Astrocyte (in vitro differentiated cells and primary cell): ENCODE results near the gene GNA14. TPM values are rescaled to one million over a fixed set of nuclear protein-coding genes. Genes with fewer than 3 reads are reported as not detected.
"Not testable (repeated sequence)": the region's sequence is repeated elsewhere in the genome, so short reads cannot be mapped to it uniquely, and the experiment has no call there.

ENCODE experiments used
- DNase-seq: peaks from one replicate; pipeline ENCODE4 v3.0.0-alpha.2; 2010; ENCODE audit warnings: low read depth
- FAIRE-seq: peaks from 2 replicates; lab custom pipeline; 2011; peaks lifted over from hg19 to GRCh38; lab: Jason Lieb, UNC
- H2AFZ ChIP-seq: 2 replicates; pipeline ENCODE4 v1.6.0; 2012; ENCODE audit warnings: low read depth, low read length, inconsistent platforms
- H3K27ac ChIP-seq: 2 replicates; pipeline ENCODE4 v1.5.1; 2011; ENCODE audit warnings: low read depth, low read length, inconsistent platforms
- H3K27me3 ChIP-seq: 2 replicates; pipeline ENCODE4 v1.6.0; 2011; ENCODE audit warnings: low read length, inconsistent platforms; ENCODE audit not compliant: insufficient read depth
- H3K36me3 ChIP-seq: 2 replicates; pipeline ENCODE4 v1.5.1; 2011; ENCODE audit warnings: low read length, inconsistent platforms; ENCODE audit not compliant: insufficient read depth
- H3K4me1 ChIP-seq: 2 replicates; pipeline ENCODE4 v1.5.1; 2011; ENCODE audit warnings: low read length, inconsistent platforms; ENCODE audit not compliant: insufficient read depth
- H3K4me2 ChIP-seq: 2 replicates; pipeline ENCODE4 v1.6.0; 2012; ENCODE audit warnings: low read length, inconsistent platforms
- H3K4me3 ChIP-seq: 2 replicates; pipeline ENCODE4 v1.5.1; 2011; ENCODE audit warnings: low read depth, mild to moderate bottlenecking, low read length, inconsistent platforms; ENCODE audit not compliant: insufficient read depth
- H3K79me2 ChIP-seq: 2 replicates; pipeline ENCODE4 v1.6.0; 2012; ENCODE audit warnings: mild to moderate bottlenecking, low read length, inconsistent platforms; ENCODE audit not compliant: insufficient read depth
- H3K9ac ChIP-seq: 2 replicates; pipeline ENCODE4 v1.6.0; 2012; ENCODE audit warnings: mild to moderate bottlenecking, low read length, inconsistent platforms
- H3K9me3 ChIP-seq: 2 replicates; pipeline ENCODE4 v1.5.1; 2012; ENCODE audit warnings: low read depth, mild to moderate bottlenecking, low read length, inconsistent platforms; ENCODE audit not compliant: insufficient read depth
- H4K20me1 ChIP-seq: 2 replicates; pipeline ENCODE4 v1.6.0; 2012; ENCODE audit warnings: low read length, inconsistent platforms; ENCODE audit not compliant: insufficient read depth
- H3K27ac Mint-ChIP-seq: one replicate; pipeline ENCODE4 v1.8.0; 2021; ENCODE audit warnings: mild to moderate bottlenecking, mixed read lengths; ENCODE audit not compliant: unreplicated experiment
- H3K27me3 Mint-ChIP-seq: one replicate; pipeline ENCODE4 v1.8.0; 2021; ENCODE audit warnings: low read depth, mixed read lengths; ENCODE audit not compliant: unreplicated experiment
- H3K36me3 Mint-ChIP-seq: one replicate; pipeline ENCODE4 v1.8.0; 2021; ENCODE audit warnings: low read depth, mixed read lengths; ENCODE audit not compliant: unreplicated experiment
- H3K4me1 Mint-ChIP-seq: one replicate; pipeline ENCODE4 v1.8.0; 2021; ENCODE audit warnings: low read depth, mixed read lengths; ENCODE audit not compliant: unreplicated experiment
- H3K4me3 Mint-ChIP-seq: one replicate; pipeline ENCODE4 v1.8.0; 2021; ENCODE audit warnings: mild to moderate bottlenecking, moderate library complexity, mixed read lengths; ENCODE audit not compliant: unreplicated experiment
- H3K9me3 Mint-ChIP-seq: one replicate; pipeline ENCODE4 v1.8.0; 2021; ENCODE audit warnings: mild to moderate bottlenecking, mixed read lengths; ENCODE audit not compliant: unreplicated experiment
- CTCF ChIP-seq: IDR thresholded peaks from 2 replicates; pipeline ENCODE4 v1.5.1; 2011; ENCODE audit warnings: low read depth, mild to moderate bottlenecking, inconsistent platforms, low read length, moderate library complexity; ENCODE audit not compliant: insufficient read depth
- EZH2 ChIP-seq: IDR thresholded peaks from 2 replicates; pipeline ENCODE4 v1.6.1; 2012; ENCODE audit warnings: mild to moderate bottlenecking, low read length, inconsistent platforms; ENCODE audit not compliant: insufficient read depth
- total RNA-seq: library from RNA; stranded (reverse); gene quantifications from 2 replicates; pipeline ENCODE4 v1.2.1, GENCODE V29; 2021

The GNA14 gene
- total RNA-seq, 1 donor from 2014 or later, result 1.0 TPM

- Mint-ChIP-seq H3K27ac (no peak overlapping the region), H3K4me1 (peaks cover 31% of the 10 kb centered on the region), H3K27me3 (peaks cover 3% of the 10 kb centered on the region), H3K4me3 (no peak overlapping the region), H3K36me3 (peaks cover 1% of the 10 kb centered on the region), H3K9me3 (peaks cover 3% of the 10 kb centered on the region)
- no peak overlapping the region for H3K4me2 ChIP-seq
- no peaks in the 10 kb centered on the region for H3K79me2 ChIP-seq
- no peaks in the 10 kb centered on the region for H3K9me3 ChIP-seq
- no peaks in the 10 kb centered on the region for H3K27me3 ChIP-seq
- DNase-seq (no peak), FAIRE-seq (no peak)
- no peak for TF ChIP-seq CTCF
- TF ChIP-seq EZH2, result no peak
- no peak overlapping the region for H3K9ac ChIP-seq
- no peaks in the 10 kb centered on the region for H3K36me3 ChIP-seq
- no peak overlapping the region for H3K27ac ChIP-seq
- peaks cover 16% of the 10 kb centered on the region for H3K4me1 ChIP-seq
- no peaks in the 10 kb centered on the region for H4K20me1 ChIP-seq
- H3K4me3 ChIP-seq, result no peak overlapping the region
- H2AFZ ChIP-seq, result no peak overlapping the region
These were observed 62.8 kb downstream of the GNA14 start for GRCh38 chr9:77585335-77585786.

GRCh38 chr9:77584927-77585326 is 63.2 kb downstream of the GNA14 start:
- H3K4me2 ChIP-seq, DNase-seq, H3K9ac ChIP-seq, H3K36me3 ChIP-seq, H3K27me3 ChIP-seq, H3K9me3 ChIP-seq, H4K20me1 ChIP-seq, H3K4me3 ChIP-seq, H2AFZ ChIP-seq, H3K27me3 Mint-ChIP-seq, H3K27ac Mint-ChIP-seq, H3K9me3 Mint-ChIP-seq, H3K4me3 Mint-ChIP-seq, H3K79me2 ChIP-seq, FAIRE-seq, H3K36me3 Mint-ChIP-seq, H3K27ac ChIP-seq: not testable (repeated sequence)
- H3K4me1 ChIP-seq, result peaks cover 16% of the 10 kb centered on the region
- H3K4me1 Mint-ChIP-seq, result peaks cover 31% of the 10 kb centered on the region

- H3K4me3 ChIP-seq, result no peak overlapping the region
- no peaks in the 10 kb centered on the region for H3K9me3 ChIP-seq
- H3K9ac ChIP-seq, result no peak overlapping the region
- DNase-seq, result no peak
- H3K27ac ChIP-seq, result no peak overlapping the region
- no peak overlapping the region for H2AFZ ChIP-seq
- no peak overlapping the region for H3K4me3 Mint-ChIP-seq
- H3K36me3 Mint-ChIP-seq, result peaks cover 1% of the 10 kb centered on the region
- H3K9me3 Mint-ChIP-seq, result peaks cover 3% of the 10 kb centered on the region
- H4K20me1 ChIP-seq, result no peaks in the 10 kb centered on the region
- H3K4me1 Mint-ChIP-seq, result peaks cover 24% of the 10 kb centered on the region
- no peak overlapping the region for H3K27ac Mint-ChIP-seq
- H3K27me3 Mint-ChIP-seq, result peaks cover 3% of the 10 kb centered on the region
- no peaks in the 10 kb centered on the region for H3K79me2 ChIP-seq
- H3K36me3 ChIP-seq, result no peaks in the 10 kb centered on the region
- H3K4me2 ChIP-seq, result no peak overlapping the region
- TF ChIP-seq EZH2 (no peak), CTCF (no peak)
- H3K27me3 ChIP-seq, result no peaks in the 10 kb centered on the region
- peaks cover 7% of the 10 kb centered on the region for H3K4me1 ChIP-seq
- no peak for FAIRE-seq
These were observed 65.1 kb downstream of the GNA14 start for GRCh38 chr9:77582961-77583576.
